ENCODE results near the gene MAN2B2. TPM values are rescaled to one million over a fixed set of nuclear protein-coding genes. Genes with fewer than 3 reads are reported as not detected.
"Not testable (repeated sequence)": the region's sequence is repeated elsewhere in the genome, so short reads cannot be mapped to it uniquely, and the experiment has no call there.

The MAN2B2 gene
- total RNA-seq, 1 donor from 2014 or later, result 44.1 TPM

- H3K36me3 Mint-ChIP-seq (ENCODE audit: low read depth), result no peaks in the 10 kb centered on the region
- H3K4me3 Mint-ChIP-seq (ENCODE audit: unreplicated experiment), result no peak overlapping the region
- peak; percentile 22 for DNase-seq (ENCODE audit: low spot score)
- no peaks in the 10 kb centered on the region for H3K9me3 Mint-ChIP-seq (ENCODE audit: low read depth)
- H3K27ac Mint-ChIP-seq (ENCODE audit: unreplicated experiment), result no peak overlapping the region
- TF ChIP-seq, protein P1, sequence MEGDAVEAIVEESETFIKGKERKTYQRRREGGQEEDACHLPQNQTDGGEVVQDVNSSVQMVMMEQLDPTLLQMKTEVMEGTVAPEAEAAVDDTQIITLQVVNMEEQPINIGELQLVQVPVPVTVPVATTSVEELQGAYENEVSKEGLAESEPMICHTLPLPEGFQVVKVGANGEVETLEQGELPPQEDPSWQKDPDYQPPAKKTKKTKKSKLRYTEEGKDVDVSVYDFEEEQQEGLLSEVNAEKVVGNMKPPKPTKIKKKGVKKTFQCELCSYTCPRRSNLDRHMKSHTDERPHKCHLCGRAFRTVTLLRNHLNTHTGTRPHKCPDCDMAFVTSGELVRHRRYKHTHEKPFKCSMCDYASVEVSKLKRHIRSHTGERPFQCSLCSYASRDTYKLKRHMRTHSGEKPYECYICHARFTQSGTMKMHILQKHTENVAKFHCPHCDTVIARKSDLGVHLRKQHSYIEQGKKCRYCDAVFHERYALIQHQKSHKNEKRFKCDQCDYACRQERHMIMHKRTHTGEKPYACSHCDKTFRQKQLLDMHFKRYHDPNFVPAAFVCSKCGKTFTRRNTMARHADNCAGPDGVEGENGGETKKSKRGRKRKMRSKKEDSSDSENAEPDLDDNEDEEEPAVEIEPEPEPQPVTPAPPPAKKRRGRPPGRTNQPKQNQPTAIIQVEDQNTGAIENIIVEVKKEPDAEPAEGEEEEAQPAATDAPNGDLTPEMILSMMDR (IDR thresholded peaks at IDR 0.05), result no peak
- no peaks in the 10 kb centered on the region for H3K27me3 Mint-ChIP-seq (ENCODE audit: low read depth)
- H3K4me1 Mint-ChIP-seq (ENCODE audit: low read depth), result no peaks in the 10 kb centered on the region
Observed at GRCh38 chr4:6625256-6625655, 50.3 kb downstream of the MAN2B2 start.

- TF ChIP-seq, protein P1 (IDR thresholded peaks at IDR 0.05), result no peak
- DNase-seq (ENCODE audit: low spot score), result peak; percentile 32
- no peak overlapping the region for H3K4me3 Mint-ChIP-seq (ENCODE audit: unreplicated experiment)
- H3K27ac Mint-ChIP-seq (ENCODE audit: unreplicated experiment), result no peak overlapping the region
- no peaks in the 10 kb centered on the region for H3K27me3 Mint-ChIP-seq (ENCODE audit: low read depth)
- no peaks in the 10 kb centered on the region for H3K36me3 Mint-ChIP-seq (ENCODE audit: low read depth)
- H3K9me3 Mint-ChIP-seq (ENCODE audit: low read depth), result no peaks in the 10 kb centered on the region
- no peaks in the 10 kb centered on the region for H3K4me1 Mint-ChIP-seq (ENCODE audit: low read depth)
Observed at GRCh38 chr4:6626066-6626465, 51.1 kb downstream of the MAN2B2 start.

DNA sequence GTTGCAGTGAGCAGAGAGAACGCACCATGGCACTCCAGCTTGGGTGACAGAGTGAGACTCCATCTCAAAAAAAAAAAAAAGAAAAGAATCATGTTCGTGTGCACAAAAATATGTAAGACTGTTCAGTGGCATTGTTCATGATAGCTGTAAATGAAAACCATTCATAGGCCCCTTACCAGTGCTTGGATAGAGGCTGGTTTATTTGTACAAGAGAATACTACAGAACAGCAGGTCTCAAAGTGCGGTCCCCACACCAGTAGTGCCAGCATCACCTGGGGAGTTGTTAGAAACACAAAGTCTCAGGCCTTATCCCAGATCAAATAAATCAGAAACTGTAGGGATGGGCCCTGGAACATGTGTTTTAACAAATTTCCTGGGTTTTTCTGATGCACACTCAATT lies 52.8 kb downstream of the MAN2B2 start:
- no peak overlapping the region for H3K27ac Mint-ChIP-seq (ENCODE audit: unreplicated experiment)
- no peak overlapping the region for H3K4me3 Mint-ChIP-seq (ENCODE audit: unreplicated experiment)
- H3K9me3 Mint-ChIP-seq (ENCODE audit: low read depth), result no peaks in the 10 kb centered on the region
- DNase-seq (ENCODE audit: low spot score), result peak; percentile 3
- no peaks in the 10 kb centered on the region for H3K4me1 Mint-ChIP-seq (ENCODE audit: low read depth)
- H3K36me3 Mint-ChIP-seq (ENCODE audit: low read depth), result no peaks in the 10 kb centered on the region
- TF ChIP-seq, protein P1 (IDR thresholded peaks at IDR 0.05), result no peak
- no peaks in the 10 kb centered on the region for H3K27me3 Mint-ChIP-seq (ENCODE audit: low read depth)

DNA sequence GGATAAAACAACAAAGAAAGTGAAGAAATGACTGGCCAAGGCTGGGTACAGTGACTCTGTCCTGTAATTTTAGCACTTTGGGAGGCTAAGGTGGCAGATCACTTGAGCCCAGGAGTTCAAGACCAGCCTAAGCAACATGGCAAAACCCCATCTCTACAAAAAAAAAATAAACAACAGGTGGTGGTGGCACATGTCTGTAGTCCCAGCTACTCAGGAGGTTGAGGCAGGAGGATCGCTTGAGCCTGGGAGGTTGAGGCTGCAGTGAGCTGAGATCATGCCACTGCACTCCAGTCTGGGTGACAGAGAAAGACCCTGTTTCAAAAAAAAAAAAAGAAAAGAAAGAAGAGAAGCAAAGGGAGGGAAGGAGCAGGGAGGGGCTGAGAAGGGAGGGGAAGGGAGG lies 53.5 kb downstream of the MAN2B2 start:
- H3K36me3 Mint-ChIP-seq (ENCODE audit: low read depth); DNase-seq (ENCODE audit: low spot score); H3K9me3 Mint-ChIP-seq (ENCODE audit: low read depth); H3K4me1 Mint-ChIP-seq (ENCODE audit: low read depth); H3K4me3 Mint-ChIP-seq (ENCODE audit: unreplicated experiment); H3K27ac Mint-ChIP-seq (ENCODE audit: unreplicated experiment); H3K27me3 Mint-ChIP-seq (ENCODE audit: low read depth): not testable (repeated sequence)

GRCh38 chr4:6632125-6632524 lies 57.1 kb downstream of the MAN2B2 start:
- DNase-seq (ENCODE audit: low spot score), result peak; percentile 50
- Mint-ChIP-seq H3K4me1 (ENCODE audit: low read depth) (peaks cover 9% of the 10 kb centered on the region), H3K27ac (ENCODE audit: unreplicated experiment) (no peak overlapping the region), H3K4me3 (ENCODE audit: unreplicated experiment) (no peak overlapping the region), H3K9me3 (ENCODE audit: low read depth) (no peaks in the 10 kb centered on the region), H3K27me3 (ENCODE audit: low read depth) (no peaks in the 10 kb centered on the region), H3K36me3 (ENCODE audit: low read depth) (no peaks in the 10 kb centered on the region)
- TF ChIP-seq, protein P1 (IDR thresholded peaks at IDR 0.05), result no peak

DNA sequence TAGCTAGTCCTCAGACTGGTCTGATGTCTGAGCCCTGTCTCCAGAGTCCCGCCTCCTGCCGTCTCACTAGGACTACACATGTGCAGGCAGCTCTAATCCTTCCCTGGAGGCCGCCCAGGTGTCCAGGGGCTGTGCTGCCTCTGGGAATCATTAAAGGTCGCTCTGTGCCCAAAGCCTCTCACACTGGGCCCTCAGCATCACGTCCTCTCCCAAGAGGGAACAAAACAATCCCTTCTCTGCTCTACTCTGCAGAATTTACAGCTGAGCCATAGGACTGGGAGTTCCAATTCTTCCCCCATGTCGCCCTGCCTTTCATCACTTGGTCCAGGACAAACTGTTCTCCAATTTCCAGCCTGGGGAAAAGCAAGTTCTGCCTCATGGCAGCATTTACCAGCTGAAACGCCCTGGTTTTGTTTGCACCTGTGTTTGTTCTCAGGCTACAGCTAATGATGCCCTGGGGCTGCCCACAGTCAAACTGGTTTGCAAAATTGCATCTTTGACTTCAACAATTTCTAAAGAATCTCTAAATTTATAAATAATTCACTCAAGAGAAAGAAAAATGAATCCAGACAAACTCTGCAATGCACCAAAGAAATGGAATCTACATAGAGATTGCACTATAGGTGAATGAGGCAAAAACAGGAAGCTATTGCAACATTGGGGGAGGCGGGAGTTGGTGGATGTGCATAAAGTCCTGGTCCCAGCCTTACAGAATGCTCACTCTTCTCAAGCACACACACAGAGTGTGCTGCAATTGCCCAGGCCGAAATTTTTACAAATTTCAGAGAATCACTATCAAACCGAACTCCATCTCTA lies 58.3 kb downstream of the MAN2B2 start:
- Mint-ChIP-seq H3K4me1 (ENCODE audit: low read depth) (peaks cover 9% of the 10 kb centered on the region), H3K27ac (ENCODE audit: unreplicated experiment) (no peak overlapping the region), H3K27me3 (ENCODE audit: low read depth) (no peaks in the 10 kb centered on the region), H3K4me3 (ENCODE audit: unreplicated experiment) (no peak overlapping the region), H3K36me3 (ENCODE audit: low read depth) (no peaks in the 10 kb centered on the region), H3K9me3 (ENCODE audit: low read depth) (no peaks in the 10 kb centered on the region)
- TF ChIP-seq, protein P1 (IDR thresholded peaks at IDR 0.05), result no peak
- peak; percentile 36 for DNase-seq (ENCODE audit: low spot score)

All from chondrocyte (in vitro differentiated cells).